Fibroblast of pulmonary artery (primary cell): ENCODE data around the gene GRM8.

Experiments
- DNase-seq: peaks from one replicate; pipeline ENCODE4 v3.0.0-alpha.2; 2010; ENCODE audit warnings: low read depth
- H3K4me3 ChIP-seq: replicated peaks from 2 replicates; pipeline ENCODE4 v1.5.1; 2011; ENCODE audit warnings: low read depth, mild to moderate bottlenecking, control low read depth, low read length, moderate library complexity
- TF ChIP-seq, protein P1 (sequence below): IDR thresholded peaks from 2 replicates; pipeline ENCODE4 v1.5.1; 2011; ENCODE audit warnings: mild to moderate bottlenecking, control low read depth, low read length, inconsistent platforms; ENCODE audit errors: missing control alignments

Gene GRM8

DNA sequence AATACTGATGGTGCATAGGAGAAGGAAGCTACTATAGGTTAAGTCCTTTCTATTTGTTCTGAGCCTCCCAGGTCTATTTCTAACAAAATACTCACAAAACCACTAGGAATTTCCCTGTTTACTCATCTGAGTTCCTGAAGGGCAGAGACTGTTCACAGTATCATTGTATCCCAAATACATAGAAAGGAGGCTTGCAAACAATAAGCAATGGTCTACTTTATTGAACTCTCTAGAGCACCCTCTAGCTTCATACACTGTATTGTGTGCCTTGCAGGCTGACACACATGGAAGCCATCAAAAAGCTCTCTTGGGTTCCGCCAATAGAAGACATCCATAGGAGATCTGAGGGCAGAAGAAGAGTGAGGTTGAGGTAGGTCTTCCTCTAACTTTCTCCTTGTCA lies 826.1 kb downstream of the GRM8 start:
- no peak for DNase-seq
- no peak overlapping the region for H3K4me3 ChIP-seq
- TF ChIP-seq, protein P1, sequence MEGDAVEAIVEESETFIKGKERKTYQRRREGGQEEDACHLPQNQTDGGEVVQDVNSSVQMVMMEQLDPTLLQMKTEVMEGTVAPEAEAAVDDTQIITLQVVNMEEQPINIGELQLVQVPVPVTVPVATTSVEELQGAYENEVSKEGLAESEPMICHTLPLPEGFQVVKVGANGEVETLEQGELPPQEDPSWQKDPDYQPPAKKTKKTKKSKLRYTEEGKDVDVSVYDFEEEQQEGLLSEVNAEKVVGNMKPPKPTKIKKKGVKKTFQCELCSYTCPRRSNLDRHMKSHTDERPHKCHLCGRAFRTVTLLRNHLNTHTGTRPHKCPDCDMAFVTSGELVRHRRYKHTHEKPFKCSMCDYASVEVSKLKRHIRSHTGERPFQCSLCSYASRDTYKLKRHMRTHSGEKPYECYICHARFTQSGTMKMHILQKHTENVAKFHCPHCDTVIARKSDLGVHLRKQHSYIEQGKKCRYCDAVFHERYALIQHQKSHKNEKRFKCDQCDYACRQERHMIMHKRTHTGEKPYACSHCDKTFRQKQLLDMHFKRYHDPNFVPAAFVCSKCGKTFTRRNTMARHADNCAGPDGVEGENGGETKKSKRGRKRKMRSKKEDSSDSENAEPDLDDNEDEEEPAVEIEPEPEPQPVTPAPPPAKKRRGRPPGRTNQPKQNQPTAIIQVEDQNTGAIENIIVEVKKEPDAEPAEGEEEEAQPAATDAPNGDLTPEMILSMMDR, result no peak

DNA sequence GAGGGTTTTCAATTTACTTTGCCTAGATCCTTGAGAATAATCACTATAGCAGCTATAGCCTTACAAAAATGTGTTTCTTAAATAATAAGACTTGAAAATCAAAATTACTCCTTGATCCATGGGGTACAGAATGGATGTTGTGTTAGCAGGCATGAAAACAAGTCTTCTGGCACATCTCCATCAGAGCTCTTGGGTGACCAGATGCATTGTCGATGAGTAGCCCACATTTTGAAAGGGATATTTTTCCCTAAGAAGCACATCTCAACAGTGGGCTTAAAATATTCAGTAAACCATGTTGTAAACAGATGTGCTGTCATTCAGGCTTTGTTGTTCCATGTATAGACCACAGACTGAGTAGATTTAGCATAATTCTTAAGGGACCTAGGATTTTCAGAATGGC lies 827.8 kb downstream of the GRM8 start:
- H3K4me3 ChIP-seq, result no peak overlapping the region
- TF ChIP-seq, protein P1, result no peak
- DNase-seq, result no peak

DNA sequence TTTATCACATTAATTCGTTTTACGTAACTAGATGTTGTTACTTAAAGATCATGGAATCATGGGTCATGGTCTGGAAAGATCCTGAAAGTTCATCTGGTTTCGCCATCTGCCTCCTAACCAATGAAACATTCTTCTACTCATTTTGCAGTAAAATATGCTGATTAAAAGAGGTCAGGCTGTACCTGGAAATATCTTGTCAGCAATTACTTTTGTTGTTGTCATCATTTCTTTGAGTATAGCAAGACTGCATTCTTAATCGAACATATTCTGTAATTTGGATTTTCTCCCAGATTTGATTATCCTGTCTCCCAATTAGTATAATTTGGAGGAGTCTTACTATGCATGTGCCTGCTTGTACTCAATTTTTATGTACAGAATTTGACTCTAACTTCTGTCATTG lies 833.7 kb downstream of the GRM8 start:
- DNase-seq, result no peak
- TF ChIP-seq, protein P1, result no peak
- H3K4me3 ChIP-seq, result no peak overlapping the region

DNA sequence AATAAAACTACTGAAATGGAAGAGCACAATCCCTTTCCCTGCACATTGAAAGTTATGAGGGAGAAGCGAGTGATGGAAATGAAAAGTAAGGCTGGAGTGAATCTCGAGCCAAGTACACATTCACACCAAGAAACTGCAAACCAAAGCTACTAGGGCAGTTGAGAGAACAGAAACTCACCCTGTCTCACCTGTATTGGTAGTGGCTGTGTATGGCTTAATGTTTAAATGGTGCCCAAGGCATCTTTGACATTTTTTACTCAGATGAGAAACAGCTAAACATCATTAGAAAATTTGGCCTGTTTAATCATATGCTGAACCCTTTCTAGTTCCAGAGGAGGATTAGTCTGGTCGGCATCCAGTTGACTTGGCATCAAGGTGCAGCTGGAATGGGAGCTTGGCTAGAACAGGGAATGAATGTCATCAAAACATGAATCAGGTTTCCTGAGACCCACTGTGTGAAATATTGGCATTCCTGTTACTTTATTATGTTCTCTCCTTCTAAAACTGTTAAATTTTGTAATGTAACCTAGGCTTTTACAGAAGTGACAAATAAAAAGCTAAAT lies 840.8 kb downstream of the GRM8 start:
- no peak for DNase-seq
- TF ChIP-seq, protein P1, result no peak
- no peak overlapping the region for H3K4me3 ChIP-seq

DNA sequence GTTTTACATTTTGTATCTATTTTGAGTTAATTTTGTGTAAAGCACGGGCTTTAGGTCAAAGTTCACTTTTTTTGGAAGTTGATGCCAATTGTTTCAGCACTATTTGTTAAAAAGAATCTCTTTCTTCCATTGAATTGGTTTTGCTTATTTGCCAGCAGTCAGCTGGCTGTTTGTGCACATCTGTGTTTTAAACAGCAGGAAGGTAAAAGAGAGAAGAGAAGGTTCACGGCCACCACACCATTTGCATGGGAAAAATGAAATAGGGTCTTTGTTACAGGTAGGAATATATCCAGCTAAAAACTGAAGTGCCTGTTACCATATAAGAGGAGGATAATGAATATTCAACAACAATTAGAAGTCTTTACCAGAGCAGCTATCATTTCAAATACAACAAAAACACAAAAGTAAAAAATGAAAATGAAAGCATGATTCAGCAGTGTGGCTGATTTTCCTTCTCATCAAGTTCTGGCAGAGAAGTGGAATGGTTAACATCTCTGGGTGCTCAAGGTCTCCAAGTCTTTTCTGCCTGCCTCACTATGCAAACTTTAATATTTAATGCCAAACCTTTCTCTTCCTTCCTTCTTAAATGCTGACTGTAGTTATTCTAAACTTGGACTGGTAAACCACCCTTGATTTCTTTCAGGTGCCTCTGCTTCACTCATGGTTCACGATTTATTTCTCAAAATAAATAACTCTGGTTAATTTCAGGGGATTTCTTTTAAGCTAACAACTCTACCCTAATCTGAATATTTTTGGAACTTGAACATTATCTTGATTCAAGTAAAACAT lies 841.5 kb downstream of the GRM8 start:
- TF ChIP-seq, protein P1, result no peak
- no peak overlapping the region for H3K4me3 ChIP-seq
- DNase-seq, result no peak

DNA sequence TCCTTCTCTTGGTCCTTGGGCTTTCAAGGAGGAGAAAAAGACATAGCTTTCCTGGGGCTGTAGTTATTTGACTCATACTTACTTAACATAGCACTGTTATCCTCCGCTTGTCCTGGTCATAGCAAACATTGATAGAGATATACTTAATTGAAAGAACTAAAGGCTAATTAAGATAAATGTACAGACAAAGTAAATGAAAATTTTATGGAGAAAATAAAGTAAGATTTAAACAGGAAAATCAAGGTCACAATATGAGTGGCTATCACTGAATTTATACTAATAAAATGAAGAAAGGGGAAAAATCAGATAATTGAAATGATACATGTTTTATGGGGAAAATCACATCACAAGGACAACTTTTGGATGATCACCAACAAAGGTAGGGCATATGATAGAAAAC lies 849.7 kb downstream of the GRM8 start:
- TF ChIP-seq, protein P1, result no peak
- no peak overlapping the region for H3K4me3 ChIP-seq
- no peak for DNase-seq

DNA sequence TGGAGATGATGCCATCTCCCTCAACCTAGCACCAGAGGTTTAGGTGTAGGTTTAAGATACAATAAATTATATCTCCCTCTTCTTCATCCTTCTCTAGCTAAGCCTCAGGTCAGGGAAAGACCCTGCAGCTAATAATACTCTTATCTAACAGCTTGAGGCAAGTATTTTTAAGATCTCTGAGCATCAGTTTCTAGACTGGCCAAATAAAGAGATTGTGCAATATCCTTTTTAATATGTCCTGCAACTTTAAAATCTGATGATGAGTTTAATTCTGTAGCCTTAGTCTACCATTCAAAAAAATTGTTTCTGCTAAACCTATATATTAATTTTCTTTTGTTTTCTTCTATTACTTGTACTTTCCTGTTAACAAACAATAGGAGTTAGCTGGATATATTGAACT lies 850.8 kb downstream of the GRM8 start:
- no peak for DNase-seq
- no peak overlapping the region for H3K4me3 ChIP-seq
- TF ChIP-seq, protein P1, result no peak
